HG03097 (cell line): Measurements from ENCODE around the gene AGAP1.

ENCODE experiments used
- ATAC-seq: cut with Tn5 transposase; IDR thresholded peaks from one replicate; pipeline ENCODE4 v1.9.1; 2021; ENCODE audit not compliant: unreplicated experiment, low FRiP score

The AGAP1 gene

GRCh38 chr2:235493775-235494715 lies at the start of gene AGAP1:
Gene AGAP1 (plus strand): TSS chr2:235494043.
- ATAC-seq, result peak; percentile 48

- no peak for ATAC-seq
Measured at GRCh38 chr2:235444101-235444597, 49.7 kb upstream of the AGAP1 start.

- ATAC-seq, result no peak
Measured at GRCh38 chr2:235445116-235445515, 48.7 kb upstream of the AGAP1 start.

- no peak for ATAC-seq
Measured at GRCh38 chr2:235446082-235446481, 47.8 kb upstream of the AGAP1 start.

GRCh38 chr2:235447210-235447609 lies 46.6 kb upstream of the AGAP1 start:
- ATAC-seq, result no peak

GRCh38 chr2:235449568-235449967 lies 44.3 kb upstream of the AGAP1 start:
- no peak for ATAC-seq

- ATAC-seq, result no peak
Measured at GRCh38 chr2:235453605-235454151, 40.2 kb upstream of the AGAP1 start.

- ATAC-seq, result no peak
Measured at GRCh38 chr2:235458839-235459273, 35.0 kb upstream of the AGAP1 start.

- no peak for ATAC-seq
Measured at GRCh38 chr2:235460548-235461047, 33.2 kb upstream of the AGAP1 start.

- ATAC-seq, result no peak
Measured at GRCh38 chr2:235461763-235462414, 32.0 kb upstream of the AGAP1 start.

- no peak for ATAC-seq
Measured at GRCh38 chr2:235462415-235462790, 31.4 kb upstream of the AGAP1 start.

GRCh38 chr2:235463893-235464292 lies 29.9 kb upstream of the AGAP1 start:
- no peak for ATAC-seq

- ATAC-seq, result no peak
Measured at GRCh38 chr2:235467588-235467987, 26.3 kb upstream of the AGAP1 start.

- ATAC-seq, result no peak
Measured at GRCh38 chr2:235468978-235469655, 24.7 kb upstream of the AGAP1 start.

GRCh38 chr2:235471186-235471747 lies 22.6 kb upstream of the AGAP1 start:
- no peak for ATAC-seq

GRCh38 chr2:235472443-235472842 lies 21.4 kb upstream of the AGAP1 start:
- no peak for ATAC-seq

- ATAC-seq, result no peak
Measured at GRCh38 chr2:235478609-235479008, 15.2 kb upstream of the AGAP1 start.

- ATAC-seq, result no peak
Measured at GRCh38 chr2:235479604-235480003, 14.2 kb upstream of the AGAP1 start.

- ATAC-seq, result no peak
Measured at GRCh38 chr2:235480614-235481013, 13.2 kb upstream of the AGAP1 start.

- ATAC-seq, result no peak
Measured at GRCh38 chr2:235483313-235483712, 10.5 kb upstream of the AGAP1 start.
